Islet of Langerhans (tissue), 1 donor: ENCODE results near the gene MTA2.
"Not testable (repeated sequence)": the region's sequence is repeated elsewhere in the genome, so short reads cannot be mapped to it uniquely, and the experiment has no call there.

Source experiments
- FAIRE-seq: peaks from one replicate; lab custom pipeline; 2011; peaks lifted over from hg19 to GRCh38; lab: Jason Lieb, UNC

MTA2 gene

DNA sequence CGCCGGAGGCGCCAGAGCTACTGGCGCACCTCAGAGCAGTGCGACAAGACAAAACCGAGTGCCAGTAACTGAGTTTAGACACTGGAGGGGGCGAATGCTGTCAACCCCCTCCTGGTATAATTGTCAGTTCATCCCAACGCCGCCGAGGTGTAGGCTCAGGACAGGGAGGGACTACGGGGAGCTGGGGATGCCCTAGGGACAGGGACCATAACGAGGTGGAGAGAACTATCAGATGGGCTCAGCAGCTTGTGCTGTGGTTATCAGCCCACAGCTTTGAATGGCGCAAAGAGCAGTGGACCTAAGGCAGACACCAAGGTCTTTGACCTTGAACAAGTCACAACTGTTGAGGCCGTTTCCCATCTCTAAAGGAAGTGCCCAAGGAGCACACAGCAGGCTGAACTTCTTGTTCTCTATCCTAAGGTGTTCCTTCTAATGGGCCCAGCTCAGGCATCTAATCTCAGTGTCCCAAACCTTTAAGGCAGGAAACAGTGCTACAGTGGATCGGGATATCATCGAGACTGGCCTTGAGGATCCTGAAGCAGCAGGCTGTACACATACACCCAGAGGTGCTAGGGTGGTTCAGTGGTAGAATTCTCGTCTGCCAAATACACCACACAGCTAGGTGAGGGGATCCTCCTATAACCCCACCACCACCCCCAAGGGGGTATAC lies 9.4 kb downstream of the MTA2 start:
- no peak for FAIRE-seq

DNA sequence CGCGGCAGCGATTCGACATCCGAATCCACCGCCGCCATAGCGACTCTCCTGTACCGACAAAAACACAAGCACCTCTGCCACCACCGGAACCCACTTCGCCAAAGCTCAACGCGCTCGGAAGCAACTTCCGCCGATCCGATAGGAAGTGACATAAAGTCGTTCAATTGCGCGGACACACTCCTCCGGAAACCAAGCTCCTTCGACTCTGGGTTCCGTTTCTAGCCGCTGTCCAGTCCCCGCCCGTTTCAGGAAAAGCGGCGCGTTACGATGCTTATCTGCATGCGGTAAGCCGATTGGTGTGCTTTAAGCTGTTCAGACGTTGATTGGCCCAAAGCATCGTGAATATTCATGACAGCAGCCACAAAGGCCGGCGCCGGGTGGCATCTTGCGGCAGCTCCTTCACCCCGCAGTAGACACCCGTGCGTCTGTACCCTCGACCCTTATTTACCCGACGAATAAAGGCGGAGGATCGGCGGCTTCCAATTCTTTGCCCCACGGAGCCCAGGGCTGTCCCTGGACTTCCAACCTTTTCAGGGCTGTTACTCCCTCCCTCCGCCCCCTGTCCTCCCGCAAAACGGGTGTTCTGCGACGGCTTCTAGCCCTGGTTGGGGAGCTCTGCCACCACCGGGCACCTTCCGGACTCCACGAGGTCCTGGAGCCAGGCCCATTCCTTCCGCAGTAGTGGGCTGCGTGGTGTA lies 10.1 kb downstream of the MTA2 start, which contains the start of gene TUT1:
Gene TUT1 (minus strand): TSS at position 76 of the 698 bp plus-strand sequence. CDS start 38 bp downstream, at position 38.
- peak; percentile 93 for FAIRE-seq

DNA sequence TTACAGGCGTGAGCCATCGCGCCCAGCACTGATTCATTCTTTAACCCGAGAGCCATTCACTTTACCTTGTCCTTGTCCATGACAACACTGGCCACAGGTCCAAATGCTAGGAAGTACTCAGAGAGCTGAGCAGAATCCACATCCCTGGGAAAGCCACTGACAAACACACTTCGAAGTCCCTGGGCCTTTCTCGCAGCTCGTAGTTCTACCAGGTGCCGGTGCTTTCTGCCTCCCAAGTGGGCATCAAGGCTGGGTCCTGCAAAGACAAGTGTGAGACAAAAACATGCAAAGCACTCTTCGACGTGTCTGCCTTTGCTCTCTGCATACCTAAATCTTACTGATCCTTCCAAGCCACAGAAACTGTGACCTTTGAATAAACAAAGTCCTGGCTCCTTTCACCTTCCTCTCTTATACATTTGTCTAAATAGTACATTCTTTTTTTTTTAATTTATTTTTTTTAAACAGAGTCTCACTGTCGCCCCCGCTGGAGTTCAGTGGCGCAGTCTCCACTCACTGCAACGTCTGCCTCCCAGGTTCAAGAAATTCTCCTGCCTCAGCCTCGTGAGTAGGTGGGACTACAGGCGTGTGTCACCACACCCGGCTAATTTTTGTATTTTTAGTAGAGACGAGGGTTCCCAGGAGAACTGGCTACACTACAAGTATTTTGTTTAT lies 12.6 kb downstream of the MTA2 start:
- no peak for FAIRE-seq

DNA sequence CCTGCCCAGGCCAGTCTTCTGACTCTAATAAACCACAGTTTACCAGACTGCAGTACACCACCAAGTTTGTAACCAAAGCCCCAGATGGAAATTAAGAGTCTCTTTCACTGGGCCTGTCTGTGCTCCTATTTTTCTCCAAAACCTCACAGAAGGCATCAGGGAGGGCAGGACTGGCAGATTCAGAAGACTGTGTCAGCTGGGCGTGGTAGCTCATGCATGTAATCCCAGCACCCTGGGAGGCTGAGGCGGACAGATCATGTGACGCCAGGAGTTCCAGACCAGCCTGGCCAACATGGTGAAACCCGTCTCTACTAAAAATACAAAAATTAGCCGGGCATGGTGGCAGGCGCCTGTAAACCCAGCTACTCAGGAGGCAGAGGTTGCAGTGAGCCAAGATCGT lies 16.3 kb downstream of the MTA2 start:
- FAIRE-seq: not testable (repeated sequence)

DNA sequence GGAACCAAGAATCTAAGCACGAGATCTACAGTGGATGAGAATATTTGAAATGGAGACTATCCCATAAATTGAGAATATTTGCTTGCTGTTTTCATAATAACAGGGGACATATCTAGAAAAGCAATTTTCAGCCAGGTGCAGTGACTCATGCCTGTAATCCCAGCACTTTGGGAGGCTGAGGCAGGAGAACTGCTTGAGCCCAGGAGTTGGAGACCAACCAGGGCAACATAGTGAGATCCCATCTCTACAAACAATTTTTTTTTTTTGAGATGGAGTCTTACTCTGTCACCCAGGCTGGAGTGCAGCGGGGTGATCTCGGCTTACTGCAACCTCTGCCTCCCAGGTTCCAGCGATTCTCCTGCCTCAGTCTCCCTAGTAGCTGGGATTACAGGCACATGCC lies 19.9 kb downstream of the MTA2 start:
- not testable (repeated sequence) for FAIRE-seq

DNA sequence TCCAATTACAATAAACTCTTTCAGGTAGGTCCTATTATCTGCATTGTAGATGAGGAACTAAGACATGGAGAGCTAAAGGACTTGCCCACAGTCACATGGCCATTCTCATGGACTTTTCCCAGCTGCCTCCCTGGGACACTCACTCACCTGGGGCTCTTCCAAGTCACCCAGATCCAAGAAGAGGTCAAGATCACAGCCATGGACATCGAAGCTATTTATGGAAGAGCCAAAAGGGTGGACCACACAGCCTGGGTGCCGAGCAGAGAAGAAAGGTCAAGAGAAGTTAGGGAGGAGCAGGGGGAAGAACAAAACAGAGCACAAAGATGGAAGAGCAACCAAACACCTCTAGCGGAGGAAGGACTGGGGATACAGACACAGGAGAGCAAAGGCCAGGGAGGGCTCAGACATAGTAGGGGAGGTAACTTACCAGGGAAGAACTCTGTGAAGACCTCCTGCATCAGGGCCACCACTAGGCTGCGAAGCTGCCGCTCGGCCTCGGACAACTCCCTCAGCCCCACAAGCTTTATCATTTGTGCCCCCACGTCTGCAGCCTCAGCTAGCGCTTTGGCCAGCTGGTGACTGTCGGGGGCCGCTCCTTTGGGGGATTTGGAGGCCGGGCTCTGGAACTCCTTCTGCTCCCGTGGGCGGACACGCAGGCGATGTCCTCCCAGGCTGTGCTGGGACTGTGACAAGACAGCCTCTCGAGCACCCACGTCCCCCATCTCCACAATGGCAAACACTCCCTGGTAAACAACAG lies 20.5 kb downstream of the MTA2 start:
- FAIRE-seq: no peak

DNA sequence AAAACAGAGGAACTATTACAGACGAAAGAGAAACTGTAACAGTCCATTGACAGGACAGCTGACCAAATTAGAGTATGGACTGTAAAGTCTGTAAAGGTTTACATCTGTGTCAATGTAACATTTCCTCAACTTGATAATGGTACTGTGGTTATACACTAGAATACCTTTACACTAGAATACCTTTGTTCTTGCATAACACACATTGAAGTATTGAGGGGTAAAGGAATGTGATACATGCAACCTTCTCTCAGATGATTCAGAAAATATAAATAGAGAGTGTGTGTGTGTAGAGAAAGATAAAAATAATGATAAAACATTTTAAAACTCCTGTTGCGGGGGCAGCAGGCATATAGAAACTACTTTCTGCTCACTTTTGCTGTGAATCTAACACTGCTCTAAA lies 22.4 kb downstream of the MTA2 start:
- FAIRE-seq: no peak

DNA sequence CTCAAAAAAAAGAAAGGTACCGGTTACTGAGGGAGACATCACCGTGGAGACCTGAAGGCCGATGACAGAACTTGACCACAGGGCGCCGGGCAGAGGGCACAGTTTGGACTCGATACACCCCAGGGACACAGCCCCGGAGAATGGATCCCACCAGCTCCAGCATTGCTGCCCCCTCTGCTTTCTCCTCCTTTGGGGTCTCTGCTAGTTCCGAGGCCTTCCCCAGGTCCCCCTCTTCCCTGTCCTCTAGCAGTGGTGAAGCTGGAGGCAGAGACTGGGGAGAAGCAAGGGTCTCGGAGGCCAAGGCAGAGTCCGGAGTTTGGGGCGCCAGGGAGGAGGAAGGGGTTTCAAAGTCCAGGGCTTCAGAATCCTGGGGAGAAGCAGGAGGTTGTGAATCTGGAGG lies 23.1 kb downstream of the MTA2 start:
- FAIRE-seq: no peak

DNA sequence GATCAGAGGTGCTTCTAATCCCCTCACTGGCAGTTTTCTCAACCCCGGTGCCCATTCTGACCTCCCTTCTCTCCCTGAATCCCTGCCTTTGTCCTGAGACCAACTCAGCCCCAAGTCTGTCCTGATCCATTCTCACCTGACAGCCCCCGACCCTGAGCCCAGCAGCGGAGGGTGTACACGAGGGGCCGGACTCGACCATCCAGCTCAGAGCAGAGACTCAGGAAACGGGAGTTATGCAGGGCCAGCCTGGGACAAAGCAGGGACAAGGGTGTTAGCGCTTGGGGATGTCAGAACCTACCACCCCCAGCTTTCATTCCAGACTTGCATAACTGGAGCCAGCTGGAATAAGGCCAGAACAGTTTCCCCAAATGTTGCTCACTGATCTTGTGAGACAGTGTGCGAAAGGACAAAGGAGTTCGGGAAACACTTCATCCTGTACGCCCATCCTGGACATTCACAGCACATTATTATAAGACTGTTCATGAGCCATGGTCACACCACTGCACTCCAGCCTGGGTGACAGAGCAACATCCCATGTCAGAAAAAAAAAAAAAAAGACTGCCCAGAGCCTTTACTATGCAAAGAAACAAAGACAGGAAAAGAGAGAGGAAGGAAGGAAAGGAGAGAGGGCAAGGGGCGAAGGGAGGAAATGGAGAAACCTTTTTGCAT lies 24.5 kb downstream of the MTA2 start:
- FAIRE-seq: no peak

DNA sequence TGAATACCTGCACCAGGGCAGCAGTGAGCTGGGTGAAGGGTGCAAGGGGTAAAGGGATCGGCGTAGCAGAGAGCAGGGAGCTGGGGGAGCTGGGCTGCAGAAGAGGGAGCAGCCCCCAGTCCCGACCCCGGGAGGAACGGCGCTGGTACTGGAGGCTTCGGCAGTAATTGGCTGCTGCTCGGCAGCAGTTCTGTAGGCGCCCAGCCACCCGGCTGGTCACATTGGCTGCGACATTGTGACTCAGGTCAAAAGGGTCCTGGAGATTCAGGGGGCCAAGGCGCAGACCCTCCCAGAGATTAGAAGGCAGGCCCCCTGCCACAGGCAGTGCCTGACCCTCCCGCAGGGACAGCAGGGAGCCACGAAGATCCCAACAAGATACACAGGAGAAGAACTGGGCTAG lies 25.8 kb downstream of the MTA2 start:
- no peak for FAIRE-seq

DNA sequence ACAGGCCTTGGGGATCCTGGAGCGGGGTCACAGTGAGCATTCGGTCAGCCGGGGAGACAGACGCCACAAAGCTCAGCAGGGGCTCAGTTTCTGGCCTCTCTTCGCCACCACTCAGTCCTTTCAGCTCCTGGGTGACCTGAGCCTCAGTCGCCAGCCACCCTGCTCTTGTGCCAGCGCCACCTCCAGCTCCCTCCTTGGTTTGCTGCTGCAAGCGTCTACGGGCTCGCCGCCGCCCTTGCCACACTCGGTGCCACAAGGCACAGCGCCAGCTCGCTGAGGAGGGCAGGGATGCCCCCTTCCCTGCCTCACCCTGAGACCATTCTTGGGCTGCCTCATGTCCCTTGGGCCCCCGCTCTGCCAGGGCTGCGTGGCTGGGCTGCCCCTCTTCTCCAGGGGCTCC lies 26.5 kb downstream of the MTA2 start:
- FAIRE-seq: no peak

DNA sequence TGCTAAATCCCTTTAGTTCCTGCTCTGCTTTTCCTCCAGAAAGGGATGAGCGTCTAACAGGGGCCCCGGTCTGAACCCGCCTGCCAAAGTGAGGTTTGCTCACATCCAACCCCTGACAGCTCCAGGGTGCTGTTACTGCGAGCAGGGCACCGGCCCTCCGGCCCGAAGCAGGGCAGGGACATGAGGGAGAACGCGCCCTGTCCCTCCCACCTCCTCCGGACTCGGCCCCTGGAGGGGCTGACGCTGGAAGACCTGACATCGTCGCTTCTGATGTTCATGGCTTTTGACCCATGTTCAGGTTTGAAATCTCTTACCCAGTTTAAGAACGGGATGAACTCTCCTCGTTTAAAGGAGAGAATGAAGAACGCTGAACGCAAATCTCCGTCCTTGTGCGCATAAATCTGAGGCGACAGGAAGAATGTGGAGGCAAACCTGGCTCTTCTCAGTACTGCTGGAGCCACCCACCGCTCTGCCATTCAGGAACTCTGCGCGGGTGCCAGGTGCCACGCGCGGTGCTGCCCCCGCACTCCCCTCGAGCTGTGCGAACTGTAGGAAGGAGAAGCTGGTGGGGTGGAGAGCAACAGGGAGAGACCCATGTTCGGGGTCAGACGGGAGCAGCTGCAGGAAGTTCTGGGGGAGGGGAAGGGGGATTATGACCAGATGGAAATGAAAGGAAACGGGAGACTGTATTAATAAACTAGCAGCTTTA lies 27.1 kb downstream of the MTA2 start:
- no peak for FAIRE-seq

DNA sequence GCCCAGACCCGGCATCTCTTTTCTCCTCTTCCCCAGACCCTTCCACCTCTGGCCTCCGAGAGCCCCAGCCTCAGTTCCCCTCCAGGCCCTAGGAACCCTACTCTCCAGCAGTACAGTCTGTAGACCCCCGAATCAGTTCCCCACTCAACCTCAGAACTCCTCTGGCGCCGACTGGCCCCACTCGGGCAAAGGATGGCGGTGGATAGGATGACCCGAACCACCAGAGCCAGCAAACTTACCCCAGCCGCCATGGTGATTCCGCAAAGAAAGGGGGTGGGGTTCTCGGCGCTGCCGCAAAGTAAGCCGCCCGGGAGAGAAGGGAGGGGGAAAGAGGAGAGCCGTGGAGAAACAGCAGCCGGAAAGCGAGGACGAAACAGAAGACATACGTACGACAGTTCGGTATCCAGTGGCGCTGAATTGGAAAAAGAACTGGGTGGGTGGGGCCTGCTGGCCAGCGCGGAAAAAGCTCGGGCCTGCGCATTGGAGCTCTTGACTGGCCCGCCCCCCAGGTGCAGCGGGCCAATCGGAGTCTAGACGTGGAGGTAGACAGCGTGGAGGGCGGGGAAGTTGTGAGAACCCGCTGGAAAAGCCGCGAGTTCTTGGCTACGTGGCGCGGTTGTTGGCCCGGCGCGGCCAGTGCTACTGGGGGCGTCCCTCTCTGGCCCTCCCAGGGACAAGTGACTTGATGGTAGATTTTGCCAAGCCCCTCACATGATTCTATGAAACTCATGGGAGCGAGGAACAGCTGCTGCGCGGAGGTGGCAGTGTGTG lies 27.9 kb downstream of the MTA2 start, which contains the start of gene EEF1G:
Gene EEF1G (minus strand): TSS at position 300 of the 771 bp plus-strand sequence. CDS start 49 bp downstream, at position 251.
- FAIRE-seq: no peak

DNA sequence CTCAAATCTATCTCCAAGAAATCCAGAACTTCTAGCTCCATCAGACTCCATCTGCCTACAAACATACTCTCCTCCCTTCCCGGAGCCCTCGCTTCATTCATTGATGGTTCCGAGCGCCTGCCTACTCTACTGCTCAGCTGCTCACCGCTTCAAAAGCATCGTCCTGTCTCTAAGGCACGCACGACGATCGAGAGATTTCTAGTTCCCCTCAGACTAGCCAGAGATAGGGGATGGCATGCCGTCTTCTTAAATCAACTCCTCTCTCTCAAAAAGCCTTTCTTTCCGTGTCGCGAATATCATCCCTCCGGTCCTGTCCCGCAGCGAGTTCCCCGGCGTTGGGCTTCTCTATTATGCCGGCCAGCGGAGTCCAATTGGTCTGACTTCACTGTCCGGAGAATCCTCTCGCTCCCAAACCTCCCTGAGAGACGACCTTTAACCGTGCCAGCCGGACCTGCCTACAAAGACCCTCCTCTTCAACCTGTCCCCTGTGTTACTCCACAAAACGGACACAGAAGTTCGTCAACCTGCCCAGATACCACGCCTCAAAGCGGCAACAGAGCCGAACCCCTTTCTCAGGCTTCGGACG lies 28.6 kb downstream of the MTA2 start:
- no peak for FAIRE-seq

DNA sequence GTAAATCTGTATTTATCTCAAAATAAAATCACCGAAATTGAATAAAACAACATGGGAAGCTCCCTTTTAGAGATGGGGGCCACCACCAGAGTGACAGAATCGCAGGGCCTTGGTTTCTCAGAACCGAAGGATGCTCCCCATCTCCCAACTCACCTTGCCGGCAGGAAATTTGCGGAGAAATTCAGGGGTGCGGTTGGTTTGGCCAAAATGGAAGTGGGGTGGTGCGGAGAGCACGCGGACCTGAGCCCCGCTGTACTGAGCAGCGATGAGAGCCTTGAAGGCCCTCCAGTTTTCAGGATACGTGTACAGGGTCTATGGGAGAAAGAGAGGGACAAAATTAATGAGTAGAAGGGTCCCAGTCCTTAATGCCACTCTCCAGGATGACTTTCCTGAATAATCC lies 29.2 kb downstream of the MTA2 start:
- no peak for FAIRE-seq

DNA sequence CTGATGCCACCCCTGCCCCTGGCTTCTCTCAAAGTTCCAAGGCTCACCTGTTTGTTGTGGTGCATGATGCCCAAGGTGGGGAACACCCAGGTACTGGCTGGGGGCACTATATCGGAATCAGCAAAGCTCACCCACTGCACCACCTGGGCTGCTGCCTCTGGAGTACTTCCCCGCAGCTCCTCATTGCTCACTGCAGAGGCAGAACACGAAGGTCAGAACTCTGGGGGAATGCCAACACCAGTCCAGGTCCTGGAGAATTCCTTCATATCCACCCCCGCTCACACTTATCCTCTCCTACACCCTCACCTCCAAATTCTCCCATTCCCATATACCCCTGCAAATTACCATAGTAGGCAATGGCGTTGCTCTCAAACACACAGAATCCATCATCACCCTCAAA lies 30.2 kb downstream of the MTA2 start:
- FAIRE-seq: not testable (repeated sequence)

DNA sequence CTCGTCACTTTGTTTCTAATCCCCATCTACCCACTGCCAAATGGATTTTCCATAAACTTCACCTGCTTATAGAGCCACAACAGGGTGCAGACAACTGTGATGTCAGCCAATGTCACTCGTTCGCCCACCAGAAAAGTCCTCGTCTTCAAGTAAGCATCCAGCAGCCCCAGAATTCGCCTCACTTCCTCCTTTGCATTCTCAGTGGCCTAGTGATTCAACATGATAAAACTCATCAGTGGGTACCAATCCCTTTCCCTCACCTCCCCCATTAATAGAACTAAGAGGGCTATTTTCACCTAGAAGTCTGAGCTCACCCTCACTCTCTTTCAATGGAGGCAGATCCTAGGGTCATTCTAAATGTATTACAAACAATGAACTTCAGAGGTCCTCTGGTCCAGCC lies 30.8 kb downstream of the MTA2 start:
- FAIRE-seq: not testable (repeated sequence)

DNA sequence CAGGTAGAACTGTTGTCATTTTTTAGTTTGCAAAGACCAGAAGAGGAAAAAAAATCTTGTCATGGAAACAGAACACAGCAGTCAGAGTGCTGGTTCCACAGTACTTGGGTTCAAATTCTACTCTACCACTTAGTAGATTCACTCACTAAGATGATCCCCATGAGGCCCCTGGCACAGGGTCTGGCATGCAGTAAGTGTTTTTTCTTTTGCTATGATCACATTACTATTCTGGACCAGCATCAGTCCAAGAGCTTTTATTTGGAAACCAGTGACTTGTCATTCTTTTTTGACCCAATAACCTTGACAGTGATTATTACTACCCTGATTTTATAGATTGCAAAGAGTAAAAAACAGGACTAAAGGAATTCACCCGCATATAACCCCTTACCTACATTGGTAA lies 32.1 kb downstream of the MTA2 start:
- no peak for FAIRE-seq

DNA sequence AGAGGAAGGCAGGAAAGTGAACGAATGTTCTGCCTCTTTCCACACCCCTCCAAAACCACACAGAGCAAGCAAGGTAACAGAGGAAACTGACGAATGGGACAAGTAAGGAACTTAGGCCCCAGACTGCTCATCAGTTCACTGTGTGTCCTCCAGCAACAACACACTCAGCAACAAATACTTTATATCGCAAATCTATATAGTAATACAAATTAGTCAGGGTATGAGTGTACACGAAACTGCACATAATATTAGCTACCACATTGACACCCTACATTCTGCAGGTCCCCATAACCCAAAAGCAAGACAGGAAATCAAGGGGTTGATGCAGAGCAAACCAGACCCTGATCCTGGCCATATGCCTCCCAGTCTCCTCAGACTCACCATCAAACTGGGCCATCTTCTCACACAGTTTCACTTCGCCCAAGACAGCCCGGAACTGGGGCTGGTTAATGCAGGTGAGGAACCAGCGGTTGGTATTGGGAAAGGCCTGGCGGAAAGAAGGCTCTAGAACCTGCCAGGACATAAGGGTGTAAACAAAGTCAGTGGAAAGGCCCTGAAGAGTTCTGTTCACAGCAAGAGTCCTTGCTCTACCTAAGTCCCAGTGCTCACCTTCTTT lies 34.5 kb downstream of the MTA2 start:
- FAIRE-seq: no peak

DNA sequence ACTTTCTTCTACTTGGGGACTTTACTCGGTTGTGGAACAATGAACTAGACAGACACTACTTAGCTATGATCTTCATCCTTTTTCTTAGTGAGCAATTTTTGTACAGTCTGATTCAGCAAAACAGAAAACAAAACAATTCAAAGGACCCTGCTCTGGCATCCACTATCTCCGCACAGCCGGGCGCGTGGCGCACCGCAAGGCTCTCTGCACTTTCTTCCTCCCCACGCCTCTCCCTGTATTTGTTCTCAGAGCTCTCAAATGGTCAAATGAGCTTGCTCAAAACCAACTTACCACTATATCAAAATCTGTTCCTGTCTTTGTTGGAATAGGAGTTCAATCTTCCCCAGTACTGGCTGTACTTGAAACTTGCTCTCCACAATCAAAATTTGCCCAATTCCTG lies 35.4 kb downstream of the MTA2 start:
- FAIRE-seq: no peak
